Caco-2 (cell line): ENCODE results near the gene GBP1. TPM values are rescaled to one million over a fixed set of nuclear protein-coding genes. Genes with fewer than 3 reads are reported as not detected.
"Not testable (repeated sequence)": the region's sequence is repeated elsewhere in the genome, so short reads cannot be mapped to it uniquely, and the experiment has no call there.

Source experiments
- BruUV-seq: library from RNA; stranded (reverse); fragments of 400-500 nt; replicated peaks from 2 replicates; lab custom pipeline; 2021; lab: Mats Ljungman, UMichigan
- CTCF ChIA-PET: fragments of 300-600 bp; sonication (Branson Sonifier 250); formaldehyde crosslinking; loops from one replicate; lab custom pipeline; 2022; ENCODE audit warnings: antibody characterized with exemption; lab: Charles Lee
- POLR2A ChIA-PET: fragments of 300-600 bp; sonication (Branson Sonifier 250); formaldehyde crosslinking; loops from one replicate; lab custom pipeline; 2022; ENCODE audit warnings: antibody characterized with exemption; lab: Charles Lee
- DNase-seq, 2 experiments: peaks; one replicate each; pipeline versions ENCODE4 v3.0.0 to v3.0.0-alpha.2; 2020 to 2022
- H3K27me3 ChIP-seq: replicated peaks from 2 replicates; pipeline ENCODE4 v1.6.0; 2011; ENCODE audit warnings: low read length; ENCODE audit not compliant: control insufficient read depth, insufficient read depth
- H3K36me3 ChIP-seq: 2 replicates; pipeline ENCODE4 v1.5.1; 2011; ENCODE audit warnings: low read length; ENCODE audit not compliant: control insufficient read depth, insufficient read depth
- H3K4me1 ChIP-seq: fragments of 250-450 bp; sonication (Bioruptor Pico); 2 replicates; pipeline ENCODE4 v1.5.1; 2020; ENCODE audit warnings: mild to moderate bottlenecking
- H3K4me3 ChIP-seq: 2 replicates; pipeline ENCODE4 v1.5.1; 2011; ENCODE audit warnings: low read depth, mild to moderate bottlenecking, control low read depth, low read length
- H3K9me3 ChIP-seq: fragments of 250-450 bp; sonication (Bioruptor Pico); 2 replicates; pipeline ENCODE4 v1.5.1; 2020; ENCODE audit warnings: mild to moderate bottlenecking, moderate library complexity
- H3K27ac Mint-ChIP-seq: one replicate; pipeline ENCODE4 v1.8.0; 2022; ENCODE audit warnings: mixed read lengths; ENCODE audit not compliant: unreplicated experiment
- H3K27me3 Mint-ChIP-seq: one replicate; pipeline ENCODE4 v1.8.0; 2022; ENCODE audit warnings: mixed read lengths; ENCODE audit not compliant: insufficient read depth, unreplicated experiment
- H3K36me3 Mint-ChIP-seq: one replicate; pipeline ENCODE4 v1.8.0; 2022; ENCODE audit warnings: mild to moderate bottlenecking, mixed read lengths; ENCODE audit not compliant: insufficient read depth, unreplicated experiment
- H3K4me1 Mint-ChIP-seq: one replicate; pipeline ENCODE4 v1.8.0; 2022; ENCODE audit warnings: low read depth, mixed read lengths; ENCODE audit not compliant: unreplicated experiment
- H3K4me3 Mint-ChIP-seq: one replicate; pipeline ENCODE4 v1.8.0; 2022; ENCODE audit warnings: mild to moderate bottlenecking, moderate library complexity, mixed read lengths; ENCODE audit not compliant: unreplicated experiment
- H3K9me3 Mint-ChIP-seq: one replicate; pipeline ENCODE4 v1.8.0; 2022; ENCODE audit warnings: mixed read lengths; ENCODE audit not compliant: unreplicated experiment
- intact Hi-C: fragments of 100-400 bp; cut with micrococcal nuclease; formaldehyde crosslinking; loops from one replicate; pipeline ENCODE4 v1.10.0; 2022; ENCODE audit not compliant: unreplicated experiment
- total RNA-seq: library from RNA; stranded (reverse); gene quantifications from 2 replicates; pipeline ENCODE4 v1.2.3, GENCODE V29; 2022
- TF ChIP-seq, protein P1 (sequence below), 2 experiments: fragments of 200-600 bp in 1 of 2; IDR thresholded peaks; 1 replicate in 1 of 2; 2 replicates in 1 of 2; pipeline versions ENCODE4 v1.5.1 to v1.8.0; 2011 to 2022; ENCODE audit warnings: antibody characterized with exemption in 1 of 2, control low read depth in 1 of 2, inconsistent platforms in 1 of 2, low read depth in 1 of 2, low read length in 1 of 2, mild to moderate bottlenecking in 1 of 2, moderate library complexity in 1 of 2; ENCODE audit not compliant: insufficient read depth in 1 of 2, severe bottlenecking in 1 of 2, unreplicated experiment in 1 of 2

The GBP1 gene
- total RNA-seq, 1 experiment from 2014 or later, result 0.36 TPM

- no TSS peak for BruUV-seq
- H3K27me3 ChIP-seq, result no peaks in the 10 kb centered on the region
- no peaks in the 10 kb centered on the region for H3K4me1 Mint-ChIP-seq
- no peaks in the 10 kb centered on the region for H3K36me3 ChIP-seq
- POLR2A ChIA-PET, result no interaction called here
- no peaks in the 10 kb centered on the region for H3K36me3 Mint-ChIP-seq
- H3K4me3 ChIP-seq, result no peak overlapping the region
- TF ChIP-seq, protein P1, sequence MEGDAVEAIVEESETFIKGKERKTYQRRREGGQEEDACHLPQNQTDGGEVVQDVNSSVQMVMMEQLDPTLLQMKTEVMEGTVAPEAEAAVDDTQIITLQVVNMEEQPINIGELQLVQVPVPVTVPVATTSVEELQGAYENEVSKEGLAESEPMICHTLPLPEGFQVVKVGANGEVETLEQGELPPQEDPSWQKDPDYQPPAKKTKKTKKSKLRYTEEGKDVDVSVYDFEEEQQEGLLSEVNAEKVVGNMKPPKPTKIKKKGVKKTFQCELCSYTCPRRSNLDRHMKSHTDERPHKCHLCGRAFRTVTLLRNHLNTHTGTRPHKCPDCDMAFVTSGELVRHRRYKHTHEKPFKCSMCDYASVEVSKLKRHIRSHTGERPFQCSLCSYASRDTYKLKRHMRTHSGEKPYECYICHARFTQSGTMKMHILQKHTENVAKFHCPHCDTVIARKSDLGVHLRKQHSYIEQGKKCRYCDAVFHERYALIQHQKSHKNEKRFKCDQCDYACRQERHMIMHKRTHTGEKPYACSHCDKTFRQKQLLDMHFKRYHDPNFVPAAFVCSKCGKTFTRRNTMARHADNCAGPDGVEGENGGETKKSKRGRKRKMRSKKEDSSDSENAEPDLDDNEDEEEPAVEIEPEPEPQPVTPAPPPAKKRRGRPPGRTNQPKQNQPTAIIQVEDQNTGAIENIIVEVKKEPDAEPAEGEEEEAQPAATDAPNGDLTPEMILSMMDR (IDR thresholded peaks at IDR 0.05; ENCODE audit: insufficient read depth in 1 of 2, low read depth in 1 of 2, low read length in 1 of 2, severe bottlenecking in 1 of 2, unreplicated experiment in 1 of 2), result no peak
- no peaks in the 10 kb centered on the region for H3K9me3 ChIP-seq
- no peaks in the 10 kb centered on the region for H3K4me1 ChIP-seq
- DNase-seq, result no peak
- H3K4me3 Mint-ChIP-seq, result no peak overlapping the region
- no peak overlapping the region for H3K27ac Mint-ChIP-seq
- intact Hi-C loops, result no loop called here
- H3K9me3 Mint-ChIP-seq, result peaks cover 9% of the 10 kb centered on the region
- H3K27me3 Mint-ChIP-seq, result peaks cover 5% of the 10 kb centered on the region
- CTCF ChIA-PET, result no interaction called here
Measured at GRCh38 chr1:89035080-89035479, 29.9 kb downstream of the GBP1 start.

- H3K4me1 Mint-ChIP-seq, CTCF ChIA-PET, H3K4me1 ChIP-seq, intact Hi-C loops, H3K36me3 Mint-ChIP-seq, H3K36me3 ChIP-seq, H3K4me3 Mint-ChIP-seq, BruUV-seq, DNase-seq, H3K4me3 ChIP-seq, POLR2A ChIA-PET, H3K9me3 ChIP-seq, H3K27me3 ChIP-seq, H3K27me3 Mint-ChIP-seq, H3K9me3 Mint-ChIP-seq, H3K27ac Mint-ChIP-seq: not testable (repeated sequence)
Measured at GRCh38 chr1:89034004-89034403, 31.0 kb downstream of the GBP1 start.

DNA sequence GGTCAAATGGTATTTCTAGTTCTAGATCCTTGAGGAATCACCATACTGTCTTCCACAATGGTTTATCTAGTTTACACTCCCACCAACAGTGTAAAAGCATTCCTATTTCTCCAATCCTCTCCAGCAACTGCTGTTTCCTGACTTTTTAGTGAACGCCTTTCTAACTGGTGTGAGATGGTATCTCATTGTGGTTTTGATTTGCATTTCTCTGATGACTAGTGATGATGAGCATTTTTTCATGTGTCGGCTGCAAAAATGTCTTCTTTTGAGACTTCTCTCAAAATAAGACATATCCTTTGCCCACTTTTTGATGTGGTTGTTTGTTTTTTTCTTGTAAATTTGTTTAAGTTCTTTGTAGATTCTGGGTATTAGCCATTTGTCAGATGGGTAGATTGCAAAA lies 36.0 kb downstream of the GBP1 start:
- H3K9me3 ChIP-seq, H3K4me1 ChIP-seq, intact Hi-C loops, H3K36me3 Mint-ChIP-seq, BruUV-seq, H3K36me3 ChIP-seq, H3K4me3 ChIP-seq, CTCF ChIA-PET, DNase-seq, H3K27ac Mint-ChIP-seq, H3K4me3 Mint-ChIP-seq, POLR2A ChIA-PET, H3K27me3 ChIP-seq, H3K27me3 Mint-ChIP-seq, H3K9me3 Mint-ChIP-seq, H3K4me1 Mint-ChIP-seq: not testable (repeated sequence)

- Mint-ChIP-seq H3K4me3 (no peak overlapping the region), H3K27ac (no peak overlapping the region), H3K9me3 (no peaks in the 10 kb centered on the region), H3K4me1 (peaks cover 16% of the 10 kb centered on the region), H3K36me3 (no peaks in the 10 kb centered on the region), H3K27me3 (no peaks in the 10 kb centered on the region)
- intact Hi-C loops, result no loop called here
- CTCF ChIA-PET, result no interaction called here
- TF ChIP-seq, protein P1 (IDR thresholded peaks at IDR 0.05; ENCODE audit: insufficient read depth in 1 of 2, low read depth in 1 of 2, low read length in 1 of 2, severe bottlenecking in 1 of 2, unreplicated experiment in 1 of 2), result no peak
- H3K4me3 ChIP-seq, result no peak overlapping the region
- no TSS peak for BruUV-seq
- POLR2A ChIA-PET, result no interaction called here
- no peak for DNase-seq
- no peaks in the 10 kb centered on the region for H3K27me3 ChIP-seq
- H3K36me3 ChIP-seq, result no peaks in the 10 kb centered on the region
- no peaks in the 10 kb centered on the region for H3K9me3 ChIP-seq
- peaks cover 12% of the 10 kb centered on the region; the same call in 1 of the 2 replicates for H3K4me1 ChIP-seq
Measured at GRCh38 chr1:89025928-89026327, 39.1 kb downstream of the GBP1 start.
